Measurements from ENCODE around the gene UBASH3A. TPM values are rescaled to one million over a fixed set of nuclear protein-coding genes. Genes with fewer than 3 reads are reported as not detected.
A peak's percentile ranks its signal among the peaks of the same experiment; 100 is the strongest.

Gene UBASH3A
- total and polyA plus RNA-seq, 12 donors = 0.09 to 1.2 (median 0.44) TPM; not detected in 2

- peak in 3 of 7 donors; percentile 13 to 27 (median 14) for DNase-seq
- Histone ChIP-seq H3K27me3 (no peaks in the 10 kb centered on the region), H3K27ac (no peak overlapping the region), H3K4me1 (replicated peaks in 1 of 2) (no peaks in the 10 kb centered on the region), H3K4me3 (no peak overlapping the region), H3K36me3 (replicated peaks in 1 of 2) (no peaks in the 10 kb centered on the region), H3K9me3 (replicated peaks in 1 of 3) (no peaks in the 10 kb centered on the region)
- TF ChIP-seq CTCF (IDR thresholded peaks at IDR 0.05) (no peak), POLR2A (IDR thresholded peaks at IDR 0.05) (no peak)
- intact Hi-C loops (cut with DNase I) = no loop called here
- 70 to 78% (median 74%) methylated on average over 14 of the region's 14 CpGs for WGBS, 4 donors
These were observed 70.5 kb downstream of the UBASH3A start for GRCh38 chr21:42474043-42474831.

DNA sequence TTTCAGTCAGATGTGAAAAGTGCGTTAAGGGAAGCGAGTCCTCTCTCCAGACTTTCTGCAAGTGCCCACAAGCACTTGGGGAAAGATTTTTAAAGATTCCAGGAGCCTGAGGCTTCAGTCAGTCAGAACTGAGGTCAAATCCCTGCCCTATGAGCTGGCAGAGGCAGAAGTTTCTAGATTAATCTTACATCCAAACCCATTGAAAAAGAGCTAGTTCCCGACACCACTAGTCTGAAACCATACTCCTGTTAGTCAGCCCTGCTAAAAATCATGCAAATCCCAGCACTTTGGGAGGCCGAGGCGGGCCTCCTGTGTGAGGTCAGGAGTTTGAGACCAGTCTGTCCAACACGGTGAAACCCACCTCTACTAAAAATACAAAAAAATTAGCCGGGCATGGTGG is 71.3 kb downstream of the UBASH3A start:
- Histone ChIP-seq H3K4me3 (no peak overlapping the region), H3K36me3 (replicated peaks in 1 of 2) (no peaks in the 10 kb centered on the region), H3K27me3 (no peaks in the 10 kb centered on the region), H3K27ac (no peak overlapping the region), H3K4me1 (replicated peaks in 1 of 2) (no peaks in the 10 kb centered on the region), H3K9me3 (replicated peaks in 1 of 3) (no peaks in the 10 kb centered on the region)
- TF ChIP-seq CTCF (IDR thresholded peaks at IDR 0.05) (no peak), POLR2A (IDR thresholded peaks at IDR 0.05) (no peak)
- WGBS, 4 donors = 79 to 92% (median 88%) methylated on average over 4 to 7 of the region's 7 CpGs
- intact Hi-C loops (cut with DNase I) = no loop called here
- DNase-seq = peak in 2 of 7 donors; percentile 11 to 15

DNA sequence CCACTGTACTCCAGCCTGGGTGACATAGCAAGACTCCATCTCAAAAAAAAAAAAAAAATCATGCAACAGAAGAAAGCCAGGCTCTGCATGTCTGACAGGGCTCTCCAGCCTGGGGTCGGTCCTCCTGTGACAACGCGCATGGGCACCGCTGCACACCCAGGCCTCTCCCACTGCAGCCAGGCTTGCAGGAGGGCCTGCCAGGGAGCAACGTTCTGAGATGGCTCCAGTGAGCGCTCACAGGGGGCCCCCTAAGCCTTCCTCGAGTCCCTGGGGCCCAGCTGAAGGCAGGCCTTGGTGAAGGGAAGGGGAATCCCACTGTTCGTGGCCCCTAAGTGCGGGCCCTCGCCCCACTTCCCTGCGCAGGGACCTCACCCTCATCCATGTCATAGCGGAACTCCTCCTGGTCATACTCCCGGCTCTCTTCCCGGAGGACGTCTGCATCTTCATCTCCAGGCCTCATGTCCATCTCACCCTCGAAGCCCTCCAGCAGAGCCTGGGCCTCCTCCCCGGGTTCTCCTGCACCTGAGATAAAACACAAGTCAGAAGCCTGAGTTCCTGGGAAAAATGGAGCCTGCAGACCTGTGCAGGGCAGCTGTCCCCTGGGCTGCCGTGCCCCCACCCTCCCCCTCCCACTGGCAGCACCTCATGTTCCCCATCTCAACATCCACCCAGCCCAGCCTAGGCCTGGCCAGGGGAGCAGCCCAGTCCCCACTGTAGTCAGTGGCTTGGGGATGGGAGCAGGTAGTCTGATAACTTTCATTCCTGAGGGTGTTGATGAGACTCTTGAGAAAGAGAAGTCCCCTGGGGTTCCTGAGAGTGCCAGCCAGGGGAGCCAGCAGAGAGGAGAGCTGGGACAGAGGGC is 72.1 kb downstream of the UBASH3A start:
- H3K4me3 ChIP-seq = no peak overlapping the region
- DNase-seq = peak in 2 of 7 donors; percentile 14 to 29
- H3K4me1 ChIP-seq (replicated peaks in 1 of 2) = no peaks in the 10 kb centered on the region
- no peaks in the 10 kb centered on the region for H3K9me3 ChIP-seq (replicated peaks in 1 of 3)
- H3K27me3 ChIP-seq = no peaks in the 10 kb centered on the region
- intact Hi-C loops (cut with DNase I) = no loop called here
- no peaks in the 10 kb centered on the region for H3K36me3 ChIP-seq (replicated peaks in 1 of 2)
- TF ChIP-seq CTCF (IDR thresholded peaks at IDR 0.05) = no peak
- no peak overlapping the region for H3K27ac ChIP-seq
- 87 to 92% (median 89%) methylated on average over 7 to 18 of the region's 18 CpGs for WGBS, 4 donors
